H1 (cell line): ENCODE measurements around the gene ACAP3. TPM values are rescaled to one million over a fixed set of nuclear protein-coding genes. Genes with fewer than 3 reads are reported as not detected.

Source experiments
- ASH2L ChIP-seq: fragments of 200-600, 300-600 bp; sonication (generic); IDR thresholded peaks from one replicate; pipeline ENCODE4 v1.7.1; 2017; ENCODE audit warnings: low read length
- BACH1 ChIP-seq: IDR thresholded peaks from 2 replicates; pipeline ENCODE4 v1.6.1; 2012; ENCODE audit warnings: low read length, improper control_type of control experiment
- CHD2 ChIP-seq: IDR thresholded peaks from 2 replicates; pipeline ENCODE4 v1.6.1; 2012; ENCODE audit warnings: low read length, improper control_type of control experiment
- CTBP2 ChIP-seq: IDR thresholded peaks from 2 replicates; pipeline ENCODE4 v1.7.0; 2011; ENCODE audit warnings: borderline replicate concordance, mild to moderate bottlenecking, moderate library complexity, mixed read lengths, low read length; ENCODE audit not compliant: insufficient read depth, insufficient read length
- FOSL1 ChIP-seq: IDR thresholded peaks from 2 replicates; pipeline ENCODE4 v1.6.1; 2011; ENCODE audit warnings: mild to moderate bottlenecking, low read depth, low read length, moderate library complexity; ENCODE audit not compliant: insufficient read depth
- HDAC2 ChIP-seq, 2 experiments: fragments of 300-600 bp in 1 of 2; sonication (generic) in 1 of 2; IDR thresholded peaks; 2 replicates each; pipeline ENCODE4 v1.6.1; 2011 to 2012; ENCODE audit warnings: low read depth in 2 of 2, low read length in 2 of 2, mild to moderate bottlenecking in 2 of 2, moderate library complexity in 2 of 2, borderline replicate concordance in 1 of 2, inconsistent platforms in 1 of 2
- JUN ChIP-seq: IDR thresholded peaks from 2 replicates; pipeline ENCODE4 v1.6.1; 2011; ENCODE audit warnings: low read depth, mild to moderate bottlenecking, improper control_type of control experiment, low read length
- KDM4A ChIP-seq: IDR thresholded peaks from one replicate; pipeline ENCODE4 v1.7.1; 2012; ENCODE audit warnings: low read depth, mild to moderate bottlenecking, moderate library complexity, low read length, inconsistent platforms; ENCODE audit not compliant: severe bottlenecking
- KDM5A ChIP-seq: fragments of 200-600 bp; IDR thresholded peaks from 2 replicates; pipeline ENCODE4 v1.7.1; 2012; ENCODE audit warnings: mild to moderate bottlenecking, low read length, inconsistent platforms, mixed read lengths
- NANOG ChIP-seq: IDR thresholded peaks from 2 replicates; pipeline ENCODE4 v1.6.1; 2011; ENCODE audit warnings: low read length, low read depth, mild to moderate bottlenecking, inconsistent platforms; ENCODE audit not compliant: insufficient read depth, poor library complexity, severe bottlenecking
- NRF1 ChIP-seq: IDR thresholded peaks from 2 replicates; pipeline ENCODE4 v1.6.1; 2011; ENCODE audit warnings: mild to moderate bottlenecking, low read depth, low read length, improper control_type of control experiment
- PHF8 ChIP-seq: fragments of 200-600 bp; sonication (generic); conservative IDR thresholded peaks from 2 replicates; pipeline ENCODE4 v1.7.1; 2012; ENCODE audit warnings: low read depth, mild to moderate bottlenecking, inconsistent platforms, low read length, moderate library complexity
- POLR2AphosphoS5 ChIP-seq: IDR thresholded peaks from 2 replicates; pipeline ENCODE4 v1.6.1; 2011; ENCODE audit warnings: low read depth, low read length
- RBBP5 ChIP-seq: IDR thresholded peaks from 2 replicates; pipeline ENCODE4 v1.7.1; 2012; ENCODE audit warnings: low read depth, mild to moderate bottlenecking, inconsistent platforms, low read length, moderate library complexity, borderline replicate concordance
- SIN3A ChIP-seq, 2 experiments: IDR thresholded peaks in 1 of 2; conservative IDR thresholded peaks in 1 of 2; 2 replicates each; pipeline ENCODE4 v1.6.1; 2011 to 2012; ENCODE audit warnings: low read length in 2 of 2, improper control_type of control experiment in 1 of 2, low read depth in 1 of 2, mild to moderate bottlenecking in 1 of 2
- SP2 ChIP-seq: IDR thresholded peaks from 2 replicates; pipeline ENCODE4 v1.6.1; 2012; ENCODE audit warnings: mild to moderate bottlenecking, low read length, inconsistent platforms
- SP4 ChIP-seq: IDR thresholded peaks from 2 replicates; pipeline ENCODE4 v1.6.1; 2012; ENCODE audit warnings: low read length, inconsistent platforms
- TAF1 ChIP-seq: IDR thresholded peaks from 2 replicates; pipeline ENCODE4 v1.6.1; 2011; ENCODE audit warnings: mild to moderate bottlenecking, low read depth, low read length
- TEAD4 ChIP-seq: IDR thresholded peaks from 2 replicates; pipeline ENCODE4 v1.6.1; 2012; ENCODE audit warnings: low read depth, low read length, inconsistent platforms, mixed read lengths
- YY1 ChIP-seq: IDR thresholded peaks from 2 replicates; pipeline ENCODE4 v1.6.1; 2011; ENCODE audit warnings: low read depth, mild to moderate bottlenecking, low read length
- polyA plus RNA-seq, 7 experiments: library from polyadenylated mRNA; depleted of rRNA in 3 of 7; stranded (reverse) in 5 of 7; unstranded in 2 of 7; fragments of >200 nt in 5 of 7; fragments of 200-250 nt in 2 of 7; gene quantifications; 1 replicate in 5 of 7; 2 replicates in 1 of 7; 4 replicates in 1 of 7; pipeline versions ENCODE4 v1.2.1 to v1.2.3, GENCODE V29; 2011 to 2013; ENCODE audit warnings: missing spikeins in 2 of 7, mixed read lengths in 2 of 7
- total RNA-seq: library from RNA; stranded (reverse); fragmentation: NEBNext Ultra II Directional; extraction: Animal tissue kit (Norgen Biotek cat#: 25700); gene quantifications from 2 replicates; pipeline ENCODE4 v1.2.1, GENCODE V29; 2021
- TF ChIP-seq, protein P1 (sequence below): IDR thresholded peaks from 2 replicates; pipeline ENCODE4 v1.6.1; 2012; ENCODE audit warnings: inconsistent platforms

Gene ACAP3
- total and polyA plus RNA-seq, 2 of the 8 experiments (the other 6 are each of a cell fraction or from before 2014, with no cell fraction given), result 14.8 to 28.3 TPM

DNA sequence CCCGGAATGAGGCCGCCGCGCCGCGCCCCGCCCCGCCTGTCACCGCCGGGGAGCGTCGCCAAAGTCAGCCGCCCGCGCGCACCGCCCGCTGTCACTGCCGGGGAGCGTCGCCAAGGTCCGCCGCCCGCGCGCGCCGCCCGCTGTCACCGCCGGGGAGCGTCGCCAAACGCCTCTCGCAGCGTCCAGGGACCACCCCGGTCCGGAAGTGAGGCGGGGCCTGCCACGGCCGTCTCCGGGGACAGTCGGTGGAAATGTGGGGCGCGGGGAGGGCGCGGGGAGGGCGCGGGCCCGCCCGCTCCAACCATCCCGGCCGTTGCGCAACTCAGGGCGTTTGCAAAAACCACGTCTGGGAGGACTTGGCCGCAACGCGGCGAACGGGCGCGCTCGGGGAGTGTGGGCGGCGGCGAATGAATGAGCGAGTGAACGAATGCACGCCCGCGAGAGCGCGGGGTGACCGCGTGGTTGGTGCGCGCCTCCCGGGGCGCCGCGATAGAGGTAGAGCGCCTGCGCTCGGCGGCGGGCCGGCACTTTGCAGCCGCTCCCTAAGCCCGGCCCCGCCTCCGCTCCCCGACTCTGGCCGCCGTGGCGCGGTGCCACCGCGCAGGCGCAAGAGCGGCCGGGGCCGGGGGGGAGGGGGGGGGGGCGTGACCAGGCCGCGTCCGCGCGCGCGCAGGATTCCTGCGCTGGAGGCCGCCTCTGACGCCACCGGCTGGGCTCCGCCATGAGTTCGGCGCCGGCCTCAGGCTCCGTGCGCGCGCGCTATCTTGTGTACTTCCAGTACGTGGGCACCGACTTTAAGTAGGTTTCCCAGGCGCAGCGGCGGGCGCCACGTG is at the start of gene ACAP3, which contains the start of gene PUSL1 (continued):
- TF ChIP-seq PHF8 (peak; percentile 13), TAF1 (0 out of 2 replicates have a peak, but pooled peaks have one; percentile 17), FOSL1 (no peak), SP2 (no peak), BACH1 (peak; percentile 64; the same call in 1 of the 2 replicates), POLR2AphosphoS5 (0 out of 2 replicates have a peak, but pooled peaks have one; percentile 20), YY1 (peak; percentile 35; the same call in 1 of the 2 replicates), HDAC2 (IDR thresholded peaks at IDR 0.05; ENCODE audit: borderline replicate concordance in 1 of 2, low read depth in 2 of 2, low read length in 2 of 2) (peak in 1 of 2 experiments; percentile 39; a peak in 1 of 4 replicates), CTBP2 (peak; percentile 75), CHD2 (0 out of 2 replicates have a peak, but pooled peaks have one; percentile 21), SIN3A (conservative IDR thresholded peaks at IDR 0.05 in 1 of 2, IDR thresholded peaks at IDR 0.05 in 1 of 2; ENCODE audit: low read depth in 1 of 2, low read length in 2 of 2) (peak; percentile 62 to 97; a peak in 2 of 4 replicates), NRF1 (peak; percentile 54), NANOG (peak; percentile 11), JUN (no peak), RBBP5 (0 out of 2 replicates have a peak, but pooled peaks have one; percentile 25), TEAD4 (peak; percentile 38; the same call in 1 of the 2 replicates), KDM5A (no peak), KDM4A (peak; percentile 83), SP4 (no peak), ASH2L (peak; percentile 85)
- TF ChIP-seq, protein P1, sequence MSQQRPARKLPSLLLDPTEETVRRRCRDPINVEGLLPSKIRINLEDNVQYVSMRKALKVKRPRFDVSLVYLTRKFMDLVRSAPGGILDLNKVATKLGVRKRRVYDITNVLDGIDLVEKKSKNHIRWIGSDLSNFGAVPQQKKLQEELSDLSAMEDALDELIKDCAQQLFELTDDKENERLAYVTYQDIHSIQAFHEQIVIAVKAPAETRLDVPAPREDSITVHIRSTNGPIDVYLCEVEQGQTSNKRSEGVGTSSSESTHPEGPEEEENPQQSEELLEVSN, result no peak
- TF ChIP-seq, all 59 proteins: peak for 20
